Stomach (tissue), 9 donors: ENCODE measurements around the gene NR4A2. TPM values are rescaled to one million over a fixed set of nuclear protein-coding genes. Genes with fewer than 3 reads are reported as not detected.

Experiments used
- DNase-seq, 2 donors: peaks; one replicate each; pipeline versions ENCODE4 v3.0.0 to v3.0.0-alpha.2; 2013 to 2019
- H3K27ac ChIP-seq, 5 donors: fragments of 200-600 bp in 4 of 5; sonication (generic) in 4 of 5; one replicate each; pipeline ENCODE4 v1.5.1; 2013 to 2019; ENCODE audit warnings: mild to moderate bottlenecking in 1 of 5, moderate library complexity in 1 of 5
- H3K27me3 ChIP-seq, 3 donors: fragments of 200-600 bp; sonication (generic); one replicate each; pipeline ENCODE4 v1.5.1; 2017 to 2019; ENCODE audit warnings: mixed run types in 1 of 3
- H3K36me3 ChIP-seq, 4 donors: fragments of 200-600 bp; sonication (generic); 1 replicate in 3 of 4; 2 replicates in 1 of 4; pipeline ENCODE4 v1.5.1; 2016 to 2019
- H3K4me1 ChIP-seq, 4 donors: fragments of 200-600 bp; sonication (generic); one replicate each; pipeline ENCODE4 v1.5.1; 2016 to 2019
- H3K4me3 ChIP-seq, 4 donors: fragments of 200-600 bp; sonication (generic) in 3 of 4; one replicate each; pipeline ENCODE4 v1.5.1; 2016 to 2019; ENCODE audit warnings: mild to moderate bottlenecking in 1 of 4
- H3K9me3 ChIP-seq, 4 donors: fragments of 200-600 bp; sonication (generic); one replicate each; pipeline ENCODE4 v1.5.1; 2016 to 2019
- EP300 ChIP-seq: sonication (generic); formaldehyde crosslinking; IDR thresholded peaks from one replicate; pipeline ENCODE4 v1.6.1; 2017; ENCODE audit warnings: antibody characterized with exemption
- POLR2A ChIP-seq, 4 donors: fragments of 450-650 bp; IDR thresholded peaks; one replicate each; pipeline ENCODE4 v1.6.1; 2016; ENCODE audit warnings: antibody characterized with exemption in 4 of 4, control low read depth in 2 of 4, mild to moderate bottlenecking in 1 of 4, moderate library complexity in 1 of 4
- POLR2AphosphoS5 ChIP-seq, 3 donors: sonication (generic); formaldehyde crosslinking; IDR thresholded peaks; one replicate each; pipeline ENCODE4 v1.6.1; 2016; ENCODE audit warnings: antibody characterized with exemption in 3 of 3
- WGBS, 5 donors: extraction: QIAGEN DNeasy Blood & Tissue Kit in 3 of 5; methylation state at CpG; one replicate each; pipeline versions ENCODE4 v1.1.5 to v1.1.7; 2013 to 2018; 5-methylcytosine and 5-hydroxymethylcytosine counted together
- intact Hi-C: fragments of 100-400 bp; cut with DNase I; formaldehyde crosslinking; loops from one replicate; pipeline ENCODE4 v1.15.1; 2023; ENCODE audit warnings: low total_unique reads
- polyA plus RNA-seq, 3 donors: library from polyadenylated mRNA; stranded (reverse); fragments of 200-250 nt; gene quantifications; one replicate each; pipeline ENCODE4 v1.2.3, GENCODE V29; 2013
- total RNA-seq, 5 donors: library from RNA; depleted of rRNA; stranded (reverse); fragments of >200 nt; gene quantifications; one replicate each; pipeline versions ENCODE4 v1.1.0 to v1.2.3, GENCODE V29; 2014 to 2016
- TF ChIP-seq, protein P1 (sequence below), 7 experiments: fragments of 450-650 bp in 4 of 7; fragments of 200-600 bp in 3 of 7; sonication (generic) in 3 of 7; IDR thresholded peaks; one replicate each; pipeline ENCODE4 v1.5.1; 2016 to 2019; ENCODE audit warnings: antibody characterized with exemption in 7 of 7, control low read depth in 2 of 7, mild to moderate bottlenecking in 1 of 7
- donor health status: healthy with polysubstance abuse.
- donor health status: Bipolar disorder and iron deficiency.
- donor health status: healthy.

Gene NR4A2
- total and polyA plus RNA-seq, 8 donors, result 4.7 to 20.7 (median 10.8) TPM; not detected in 2

- H3K27me3 ChIP-seq, result no peaks in the 10 kb centered on the region
- H3K4me1 ChIP-seq, result peaks cover 18 to 58% (median 38%) of the 10 kb centered on the region in 4 donors
- intact Hi-C loops, result loop anchor here (10.0 kb wide), 1 partner anchor 55 kb away; no protein-coding TSS in a partner anchor
- no peak for DNase-seq
- H3K4me3 ChIP-seq, result no peak overlapping the region
- WGBS, 5 donors, result 25 to 46% (median 31%) methylated on average over 3 of the region's 3 CpGs
- peak overlapping the region in 4 of 5 donors; percentile 53 to 100 (median 100) for H3K27ac ChIP-seq
- no peaks in the 10 kb centered on the region for H3K36me3 ChIP-seq
- no peaks in the 10 kb centered on the region for H3K9me3 ChIP-seq
- TF ChIP-seq POLR2AphosphoS5 (IDR thresholded peaks at IDR 0.05) (no peak), POLR2A (IDR thresholded peaks at IDR 0.05) (no peak), EP300 (no peak)
- TF ChIP-seq, protein P1, sequence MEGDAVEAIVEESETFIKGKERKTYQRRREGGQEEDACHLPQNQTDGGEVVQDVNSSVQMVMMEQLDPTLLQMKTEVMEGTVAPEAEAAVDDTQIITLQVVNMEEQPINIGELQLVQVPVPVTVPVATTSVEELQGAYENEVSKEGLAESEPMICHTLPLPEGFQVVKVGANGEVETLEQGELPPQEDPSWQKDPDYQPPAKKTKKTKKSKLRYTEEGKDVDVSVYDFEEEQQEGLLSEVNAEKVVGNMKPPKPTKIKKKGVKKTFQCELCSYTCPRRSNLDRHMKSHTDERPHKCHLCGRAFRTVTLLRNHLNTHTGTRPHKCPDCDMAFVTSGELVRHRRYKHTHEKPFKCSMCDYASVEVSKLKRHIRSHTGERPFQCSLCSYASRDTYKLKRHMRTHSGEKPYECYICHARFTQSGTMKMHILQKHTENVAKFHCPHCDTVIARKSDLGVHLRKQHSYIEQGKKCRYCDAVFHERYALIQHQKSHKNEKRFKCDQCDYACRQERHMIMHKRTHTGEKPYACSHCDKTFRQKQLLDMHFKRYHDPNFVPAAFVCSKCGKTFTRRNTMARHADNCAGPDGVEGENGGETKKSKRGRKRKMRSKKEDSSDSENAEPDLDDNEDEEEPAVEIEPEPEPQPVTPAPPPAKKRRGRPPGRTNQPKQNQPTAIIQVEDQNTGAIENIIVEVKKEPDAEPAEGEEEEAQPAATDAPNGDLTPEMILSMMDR (IDR thresholded peaks at IDR 0.05), result no peak
Observed at GRCh38 chr2:156339865-156340264, 7.3 kb upstream of the NR4A2 start.

- no peaks in the 10 kb centered on the region for H3K9me3 ChIP-seq
- TF ChIP-seq, protein P1 (IDR thresholded peaks at IDR 0.05), result no peak
- TF ChIP-seq POLR2AphosphoS5 (IDR thresholded peaks at IDR 0.05), result no peak
- TF ChIP-seq POLR2A (IDR thresholded peaks at IDR 0.05), result no peak
- TF ChIP-seq EP300, result no peak
- no peak overlapping the region for H3K4me3 ChIP-seq
- 26 to 51% (median 46%) methylated on average over 5 of the region's 5 CpGs for WGBS, 5 donors
- intact Hi-C loops, result no loop called here
- no peaks in the 10 kb centered on the region for H3K36me3 ChIP-seq
- peaks cover 18 to 59% (median 36%) of the 10 kb centered on the region in 4 donors for H3K4me1 ChIP-seq
- peak overlapping the region; percentile 31 to 100 (median 100) for H3K27ac ChIP-seq
- DNase-seq, result peak in 1 of 2 donors; percentile 50
- no peaks in the 10 kb centered on the region for H3K27me3 ChIP-seq
Observed at GRCh38 chr2:156339110-156339847, 6.8 kb upstream of the NR4A2 start.

DNA sequence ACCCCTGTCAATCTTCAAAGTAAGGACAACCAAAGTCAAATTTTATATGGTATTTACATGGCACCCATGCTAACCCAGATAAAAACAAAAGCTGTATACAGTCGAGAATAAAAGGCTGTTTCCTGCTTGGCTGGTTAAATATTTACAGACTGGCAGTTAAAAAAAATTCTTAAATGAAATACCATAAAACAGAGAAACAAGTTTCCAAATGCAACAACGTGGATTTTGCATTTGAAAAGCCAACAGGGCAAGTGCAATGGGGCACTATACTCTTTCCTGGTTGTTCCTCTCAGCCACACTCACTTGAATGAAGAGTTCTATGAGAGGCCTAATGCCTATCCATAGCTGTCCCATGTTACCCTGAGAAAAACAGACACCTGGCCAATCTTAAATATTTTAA is 6.1 kb upstream of the NR4A2 start:
- Histone ChIP-seq H3K4me1 (peaks cover 18 to 58% (median 36%) of the 10 kb centered on the region in 4 donors), H3K4me3 (no peak overlapping the region), H3K27me3 (no peaks in the 10 kb centered on the region), H3K36me3 (no peaks in the 10 kb centered on the region), H3K27ac (peak overlapping the region; percentile 53 to 100 (median 100)), H3K9me3 (no peaks in the 10 kb centered on the region)
- intact Hi-C loops, result no loop called here
- DNase-seq, result peak in 1 of 2 donors; percentile 50
- no peak for TF ChIP-seq POLR2AphosphoS5 (IDR thresholded peaks at IDR 0.05)
- TF ChIP-seq POLR2A (IDR thresholded peaks at IDR 0.05), result no peak
- TF ChIP-seq EP300, result no peak
- TF ChIP-seq, protein P1 (IDR thresholded peaks at IDR 0.05), result no peak
- 17 to 36% (median 27%) methylated on average over 2 of the region's 2 CpGs for WGBS, 5 donors

GRCh38 chr2:156334496-156335478 is 2.3 kb upstream of the NR4A2 start:
- DNase-seq, result peak; percentile 91 to 96
- intact Hi-C loops, result no loop called here
- H3K4me1 ChIP-seq, result peaks cover 5 to 56% (median 31%) of the 10 kb centered on the region in 4 donors

More at GRCh38 chr2:156334496-156335478, 2.3 kb upstream of the NR4A2 start:
- Histone ChIP-seq H3K27me3 (peaks cover 0 to 6% (median 0%) of the 10 kb centered on the region in 3 donors), H3K36me3 (peaks cover 0 to 3% (median 1%) of the 10 kb centered on the region in 4 donors), H3K4me3 (peak overlapping the region; percentile 73 to 85 (median 78)), H3K9me3 (no peaks in the 10 kb centered on the region), H3K27ac (peak overlapping the region; percentile 95 to 100 (median 99))
- TF ChIP-seq POLR2AphosphoS5 (IDR thresholded peaks at IDR 0.05) (peak; percentile 89 to 95 (median 91)), EP300 (peak; percentile 83), POLR2A (IDR thresholded peaks at IDR 0.05) (peak in 2 of 4 donors; percentile 42 to 78)
- TF ChIP-seq, protein P1 (IDR thresholded peaks at IDR 0.05), result peak in 3 of 7 experiments; percentile 4 to 27 (median 19)
- 0 to 2% (median 1%) methylated on average over 36 to 40 of the region's 40 CpGs for WGBS, 5 donors
